NCI-H510A (cell line): Measurements from ENCODE around the gene CSPG4.
"Not testable (repeated sequence)": the region's sequence is repeated elsewhere in the genome, so short reads cannot be mapped to it uniquely, and the experiment has no call there.

Experiments
- DNase-seq: peaks from one replicate; lab custom pipeline; 2025; lab: John Stamatoyannopoulos, UW

CSPG4 gene

GRCh38 chr15:75739791-75740190 is 27.1 kb upstream of the CSPG4 start:
- DNase-seq = no peak

- DNase-seq = peak; percentile 79
Measured at GRCh38 chr15:75738647-75739325, 26.1 kb upstream of the CSPG4 start.

- no peak for DNase-seq
Measured at GRCh38 chr15:75738014-75738646, 25.5 kb upstream of the CSPG4 start.

- not testable (repeated sequence) for DNase-seq
Measured at GRCh38 chr15:75737116-75738013, 24.7 kb upstream of the CSPG4 start.

- no peak for DNase-seq
Measured at GRCh38 chr15:75736256-75736655, 23.6 kb upstream of the CSPG4 start.

- not testable (repeated sequence) for DNase-seq
Measured at GRCh38 chr15:75734861-75735760, 22.5 kb upstream of the CSPG4 start.

- DNase-seq = no peak
Measured at GRCh38 chr15:75733761-75734651, 21.4 kb upstream of the CSPG4 start.

GRCh38 chr15:75732809-75733451 is 20.3 kb upstream of the CSPG4 start:
- no peak for DNase-seq

- no peak for DNase-seq
Measured at GRCh38 chr15:75732177-75732808, 19.6 kb upstream of the CSPG4 start.

GRCh38 chr15:75731248-75732151 is 18.9 kb upstream of the CSPG4 start:
- DNase-seq = no peak

GRCh38 chr15:75730376-75731247 is 18.0 kb upstream of the CSPG4 start:
- DNase-seq = not testable (repeated sequence)

GRCh38 chr15:75729326-75730069 is 16.9 kb upstream of the CSPG4 start:
- no peak for DNase-seq

GRCh38 chr15:75727851-75728715 is 15.4 kb upstream of the CSPG4 start:
- DNase-seq = no peak

- DNase-seq = no peak
Measured at GRCh38 chr15:75727031-75727531, 14.4 kb upstream of the CSPG4 start.

- DNase-seq = no peak
Measured at GRCh38 chr15:75725719-75726607, 13.3 kb upstream of the CSPG4 start.
